Endothelial cell of umbilical vein (primary cell): ENCODE results near the gene TEX11. TPM values are rescaled to one million over a fixed set of nuclear protein-coding genes. Genes with fewer than 3 reads are reported as not detected.

Experiments used
- BruUV-seq: library from RNA; stranded (reverse); fragments of 400-500 nt; replicated peaks from 2 replicates; lab custom pipeline; 2021; lab: Mats Ljungman, UMichigan
- CTCF ChIA-PET: fragments of 300-600, 350-600 bp; sonication (Branson Sonifier 250); formaldehyde crosslinking; loops from one replicate; lab custom pipeline; 2021; ENCODE audit warnings: antibody characterized with exemption, inconsistent platforms; lab: Charles Lee
- POLR2A ChIA-PET: fragments of 300-600, 350-600 bp; sonication (Branson Sonifier 250); formaldehyde crosslinking; loops from one replicate; lab custom pipeline; 2021; ENCODE audit warnings: antibody characterized with exemption, inconsistent platforms; lab: Charles Lee
- DNase-seq: peaks from one replicate; pipeline ENCODE4 v3.0.0-alpha.2; 2011; ENCODE audit warnings: low read depth, low spot score
- FAIRE-seq: peaks from 2 replicates; lab custom pipeline; 2011; peaks lifted over from hg19 to GRCh38; lab: Jason Lieb, UNC
- H2AFZ ChIP-seq: 2 replicates; pipeline ENCODE4 v1.6.0; 2012; ENCODE audit warnings: low read depth, low read length, control low read depth, inconsistent platforms
- H3K27ac ChIP-seq: 2 replicates; pipeline ENCODE4 v1.5.1; 2011; ENCODE audit warnings: low read depth, mild to moderate bottlenecking, control low read depth, low read length, moderate library complexity; ENCODE audit not compliant: insufficient read depth
- H3K27me3 ChIP-seq, 2 experiments: 2 replicates each; pipeline versions ENCODE4 v1.6.0 to v1.6.1; 2011; ENCODE audit warnings: low read length in 2 of 2, mixed read lengths in 1 of 2; ENCODE audit not compliant: control insufficient read depth in 2 of 2, insufficient read depth in 2 of 2
- H3K36me3 ChIP-seq, 2 experiments: 2 replicates in 1 of 2; 3 replicates in 1 of 2; pipeline ENCODE4 v1.5.1; 2011; ENCODE audit warnings: low read length in 2 of 2, mild to moderate bottlenecking in 1 of 2, moderate library complexity in 1 of 2; ENCODE audit not compliant: control insufficient read depth in 2 of 2, insufficient read depth in 2 of 2; ENCODE audit errors: extremely low read depth in 1 of 2
- H3K4me1 ChIP-seq: 3 replicates; pipeline ENCODE4 v1.5.1; 2011; ENCODE audit warnings: mild to moderate bottlenecking, low read length; ENCODE audit not compliant: control insufficient read depth, insufficient read depth; ENCODE audit errors: extremely low read depth
- H3K4me2 ChIP-seq: 2 replicates; pipeline ENCODE4 v1.6.1; 2011; ENCODE audit warnings: low read length, control low read depth, mixed read lengths; ENCODE audit not compliant: insufficient read depth
- H3K4me3 ChIP-seq, 3 experiments: fragments of 200-600 bp in 1 of 3; sonication (generic), shearing (Covaris generic) in 1 of 3; replicated peaks in 1 of 3; 2 replicates each; pipeline ENCODE4 v1.5.1; 2011 to 2016; ENCODE audit warnings: control low read depth in 3 of 3, low read length in 3 of 3, mild to moderate bottlenecking in 2 of 3, inconsistent platforms in 1 of 3, low read depth in 1 of 3, moderate library complexity in 1 of 3; ENCODE audit not compliant: insufficient read depth in 1 of 3
- H3K79me2 ChIP-seq: 2 replicates; pipeline ENCODE4 v1.6.0; 2012; ENCODE audit warnings: low read length, inconsistent platforms; ENCODE audit not compliant: control insufficient read depth, insufficient read depth
- H3K9ac ChIP-seq: replicated peaks from 2 replicates; pipeline ENCODE3; 2011; ENCODE audit warnings: low read length, control low read depth; ENCODE audit not compliant: insufficient read depth; ENCODE audit errors: extremely low read depth
- H3K9me1 ChIP-seq: replicated peaks from 3 replicates; pipeline ENCODE4 v1.6.0; 2011; ENCODE audit warnings: mild to moderate bottlenecking, low read length; ENCODE audit not compliant: control insufficient read depth, insufficient read depth; ENCODE audit errors: extremely low read depth
- H3K9me3 ChIP-seq: replicated peaks from 2 replicates; pipeline ENCODE4 v1.5.1; 2012; ENCODE audit warnings: low read length, inconsistent platforms; ENCODE audit not compliant: control insufficient read depth, insufficient read depth
- H4K20me1 ChIP-seq: replicated peaks from 2 replicates; pipeline ENCODE3; 2011; ENCODE audit warnings: mild to moderate bottlenecking, low read length; ENCODE audit not compliant: control insufficient read depth, insufficient read depth; ENCODE audit errors: extremely low read depth
- EZH2 ChIP-seq: IDR thresholded peaks from 2 replicates; pipeline ENCODE4 v1.6.1; 2012; ENCODE audit warnings: borderline replicate concordance, low read depth, mild to moderate bottlenecking, moderate library complexity, low read length, inconsistent platforms; ENCODE audit not compliant: severe bottlenecking
- FOS ChIP-seq: IDR thresholded peaks from 2 replicates; pipeline ENCODE4 v1.6.1; 2011; ENCODE audit warnings: mild to moderate bottlenecking, low read length, moderate library complexity, borderline replicate concordance; ENCODE audit not compliant: insufficient read depth
- GATA2 ChIP-seq: IDR thresholded peaks from 2 replicates; pipeline ENCODE4 v1.7.0; 2011; ENCODE audit warnings: low read depth, mild to moderate bottlenecking, moderate library complexity, mixed read lengths, low read length; ENCODE audit not compliant: insufficient read length, insufficient read depth
- JUN ChIP-seq: IDR thresholded peaks from 2 replicates; pipeline ENCODE4 v1.6.1; 2011; ENCODE audit warnings: borderline replicate concordance, low read depth; ENCODE audit not compliant: insufficient read length, insufficient read depth
- MYC ChIP-seq: IDR thresholded peaks from one replicate; pipeline ENCODE4 v1.6.1; 2011; ENCODE audit warnings: mild to moderate bottlenecking, low read depth, low read length
- POLR2A ChIP-seq: IDR thresholded peaks from 2 replicates; pipeline ENCODE4 v1.6.1; 2012; ENCODE audit warnings: low read depth, mild to moderate bottlenecking, control low read depth, low read length
- POLR2AphosphoS5 ChIP-seq: IDR thresholded peaks from 2 replicates; pipeline ENCODE4 v1.6.1; 2012; ENCODE audit warnings: low read depth, mild to moderate bottlenecking, control low read depth, low read length, moderate library complexity; ENCODE audit not compliant: insufficient read depth
- dilution Hi-C: fragments of 300-500 bp; cut with MboI; formaldehyde crosslinking; loops from one replicate; pipeline ENCODE4 v1.15.0; 2019; ENCODE audit warnings: low sequenced_read_pairs; ENCODE audit not compliant: extremely low pct_ligation_motif_present
- intact Hi-C: fragments of 100-400 bp; cut with micrococcal nuclease; formaldehyde crosslinking; loops from one replicate; pipeline ENCODE4 v1.10.0; 2022
- polyA plus RNA-seq, 4 experiments: library from polyadenylated mRNA; depleted of rRNA in 3 of 4; stranded (reverse) in 3 of 4; unstranded in 1 of 4; fragments of >200 nt; gene quantifications; 2 replicates each; pipeline versions ENCODE4 v1.2.1 to v1.2.3, GENCODE V29; 2011 to 2012; ENCODE audit warnings: missing spikeins in 1 of 4
- total RNA-seq: library from RNA; stranded (reverse); gene quantifications from 2 replicates; pipeline ENCODE4 v1.2.3, GENCODE V29; 2021
- TF ChIP-seq, protein P1 (sequence below), 2 donors: IDR thresholded peaks; 1 replicate in 1 of 2; 2 replicates in 1 of 2; pipeline ENCODE4 v1.5.1; 2011; ENCODE audit warnings: low read length in 2 of 2, mild to moderate bottlenecking in 2 of 2, moderate library complexity in 2 of 2, control low read depth in 1 of 2, inconsistent platforms in 1 of 2, low read depth in 1 of 2; ENCODE audit not compliant: insufficient read depth in 1 of 2; ENCODE audit errors: extremely low read depth in 1 of 2
- TF ChIP-seq, protein P2 (sequence below): IDR thresholded peaks from 2 replicates; pipeline ENCODE4 v1.6.1; 2011; ENCODE audit not compliant: insufficient read depth, insufficient read length

Gene TEX11
- total and polyA plus RNA-seq, 2 donors (not counting 3 experiments of a cell fraction or from before 2014, with no cell fraction given), result not detected

DNA sequence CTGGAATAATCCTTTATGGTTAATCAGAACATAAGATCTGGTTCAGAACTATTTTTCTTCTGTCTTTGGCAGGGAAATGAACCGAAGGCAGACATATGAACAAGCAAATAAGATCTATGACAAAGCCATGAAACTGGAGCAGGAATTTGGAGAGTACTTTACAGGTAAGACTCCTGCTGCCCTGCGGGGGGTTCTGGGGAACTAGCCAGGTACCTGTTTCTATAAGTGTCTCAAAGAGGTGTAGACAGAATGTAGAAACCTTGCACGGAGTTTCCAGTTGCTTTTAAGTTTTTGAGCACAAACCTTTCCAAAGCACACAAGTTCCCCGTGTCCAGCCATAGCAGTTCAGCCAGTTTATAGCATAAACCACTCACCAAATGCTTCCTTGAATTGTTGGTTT is 407.7 kb downstream of the TEX11 start:
- FAIRE-seq (no peak), DNase-seq (no peak)
- H3K4me1 ChIP-seq, result no peaks in the 10 kb centered on the region
- H3K27ac ChIP-seq, result no peak overlapping the region
- no peaks in the 10 kb centered on the region for H3K79me2 ChIP-seq
- POLR2A ChIA-PET, result no interaction called here
- intact Hi-C loops (no loop called here), dilution Hi-C loops (no loop called here)
- H3K9me3 ChIP-seq, result no peaks in the 10 kb centered on the region
- TF ChIP-seq JUN (no peak), EZH2 (no peak), MYC (no peak), POLR2AphosphoS5 (no peak), POLR2A (no peak), FOS (no peak), GATA2 (no peak)
- TF ChIP-seq, protein P1, sequence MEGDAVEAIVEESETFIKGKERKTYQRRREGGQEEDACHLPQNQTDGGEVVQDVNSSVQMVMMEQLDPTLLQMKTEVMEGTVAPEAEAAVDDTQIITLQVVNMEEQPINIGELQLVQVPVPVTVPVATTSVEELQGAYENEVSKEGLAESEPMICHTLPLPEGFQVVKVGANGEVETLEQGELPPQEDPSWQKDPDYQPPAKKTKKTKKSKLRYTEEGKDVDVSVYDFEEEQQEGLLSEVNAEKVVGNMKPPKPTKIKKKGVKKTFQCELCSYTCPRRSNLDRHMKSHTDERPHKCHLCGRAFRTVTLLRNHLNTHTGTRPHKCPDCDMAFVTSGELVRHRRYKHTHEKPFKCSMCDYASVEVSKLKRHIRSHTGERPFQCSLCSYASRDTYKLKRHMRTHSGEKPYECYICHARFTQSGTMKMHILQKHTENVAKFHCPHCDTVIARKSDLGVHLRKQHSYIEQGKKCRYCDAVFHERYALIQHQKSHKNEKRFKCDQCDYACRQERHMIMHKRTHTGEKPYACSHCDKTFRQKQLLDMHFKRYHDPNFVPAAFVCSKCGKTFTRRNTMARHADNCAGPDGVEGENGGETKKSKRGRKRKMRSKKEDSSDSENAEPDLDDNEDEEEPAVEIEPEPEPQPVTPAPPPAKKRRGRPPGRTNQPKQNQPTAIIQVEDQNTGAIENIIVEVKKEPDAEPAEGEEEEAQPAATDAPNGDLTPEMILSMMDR (IDR thresholded peaks at IDR 0.05; ENCODE audit: extremely low read depth in 1 of 2, insufficient read depth in 1 of 2, low read depth in 1 of 2, low read length in 2 of 2), result no peak
- TF ChIP-seq, protein P2, sequence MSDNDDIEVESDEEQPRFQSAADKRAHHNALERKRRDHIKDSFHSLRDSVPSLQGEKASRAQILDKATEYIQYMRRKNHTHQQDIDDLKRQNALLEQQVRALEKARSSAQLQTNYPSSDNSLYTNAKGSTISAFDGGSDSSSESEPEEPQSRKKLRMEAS, result no peak
- BruUV-seq, result no TSS peak
- H3K27me3 ChIP-seq, result no peaks in the 10 kb centered on the region
- H3K36me3 ChIP-seq, result no peaks in the 10 kb centered on the region
- H3K9ac ChIP-seq, result no peak overlapping the region
- H3K4me3 ChIP-seq, result no peak overlapping the region
- CTCF ChIA-PET, result no interaction called here
- no peak overlapping the region for H3K4me2 ChIP-seq
- H4K20me1 ChIP-seq, result no peaks in the 10 kb centered on the region
- H3K9me1 ChIP-seq, result no peaks in the 10 kb centered on the region
- H2AFZ ChIP-seq, result no peak overlapping the region
